ENCODE measurements around the gene TBC1D5.

DNA sequence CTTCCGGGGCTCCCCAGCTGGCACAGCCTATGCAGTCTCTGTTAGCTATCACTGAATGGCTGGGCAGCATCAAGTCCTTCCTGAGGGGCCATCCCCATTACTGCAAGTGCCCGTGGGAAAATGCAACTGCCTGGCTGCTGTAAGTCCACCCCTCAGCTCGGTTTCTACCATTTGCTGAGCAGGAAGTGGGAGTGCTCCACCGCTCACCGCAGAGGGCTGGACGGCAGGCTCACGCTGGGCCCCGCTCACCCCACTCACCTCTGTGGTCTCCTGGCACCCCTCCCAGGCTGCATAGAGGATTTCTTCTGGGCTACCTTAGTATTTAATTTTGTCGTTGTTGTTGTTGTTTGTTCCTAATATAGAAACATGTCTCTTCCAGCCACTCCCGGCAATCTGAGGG is 587.5 kb downstream of the TBC1D5 start:
- TF ChIP-seq, protein P1, sequence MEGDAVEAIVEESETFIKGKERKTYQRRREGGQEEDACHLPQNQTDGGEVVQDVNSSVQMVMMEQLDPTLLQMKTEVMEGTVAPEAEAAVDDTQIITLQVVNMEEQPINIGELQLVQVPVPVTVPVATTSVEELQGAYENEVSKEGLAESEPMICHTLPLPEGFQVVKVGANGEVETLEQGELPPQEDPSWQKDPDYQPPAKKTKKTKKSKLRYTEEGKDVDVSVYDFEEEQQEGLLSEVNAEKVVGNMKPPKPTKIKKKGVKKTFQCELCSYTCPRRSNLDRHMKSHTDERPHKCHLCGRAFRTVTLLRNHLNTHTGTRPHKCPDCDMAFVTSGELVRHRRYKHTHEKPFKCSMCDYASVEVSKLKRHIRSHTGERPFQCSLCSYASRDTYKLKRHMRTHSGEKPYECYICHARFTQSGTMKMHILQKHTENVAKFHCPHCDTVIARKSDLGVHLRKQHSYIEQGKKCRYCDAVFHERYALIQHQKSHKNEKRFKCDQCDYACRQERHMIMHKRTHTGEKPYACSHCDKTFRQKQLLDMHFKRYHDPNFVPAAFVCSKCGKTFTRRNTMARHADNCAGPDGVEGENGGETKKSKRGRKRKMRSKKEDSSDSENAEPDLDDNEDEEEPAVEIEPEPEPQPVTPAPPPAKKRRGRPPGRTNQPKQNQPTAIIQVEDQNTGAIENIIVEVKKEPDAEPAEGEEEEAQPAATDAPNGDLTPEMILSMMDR (IDR thresholded peaks at IDR 0.05), result no peak
- TF ChIP-seq, protein P2, sequence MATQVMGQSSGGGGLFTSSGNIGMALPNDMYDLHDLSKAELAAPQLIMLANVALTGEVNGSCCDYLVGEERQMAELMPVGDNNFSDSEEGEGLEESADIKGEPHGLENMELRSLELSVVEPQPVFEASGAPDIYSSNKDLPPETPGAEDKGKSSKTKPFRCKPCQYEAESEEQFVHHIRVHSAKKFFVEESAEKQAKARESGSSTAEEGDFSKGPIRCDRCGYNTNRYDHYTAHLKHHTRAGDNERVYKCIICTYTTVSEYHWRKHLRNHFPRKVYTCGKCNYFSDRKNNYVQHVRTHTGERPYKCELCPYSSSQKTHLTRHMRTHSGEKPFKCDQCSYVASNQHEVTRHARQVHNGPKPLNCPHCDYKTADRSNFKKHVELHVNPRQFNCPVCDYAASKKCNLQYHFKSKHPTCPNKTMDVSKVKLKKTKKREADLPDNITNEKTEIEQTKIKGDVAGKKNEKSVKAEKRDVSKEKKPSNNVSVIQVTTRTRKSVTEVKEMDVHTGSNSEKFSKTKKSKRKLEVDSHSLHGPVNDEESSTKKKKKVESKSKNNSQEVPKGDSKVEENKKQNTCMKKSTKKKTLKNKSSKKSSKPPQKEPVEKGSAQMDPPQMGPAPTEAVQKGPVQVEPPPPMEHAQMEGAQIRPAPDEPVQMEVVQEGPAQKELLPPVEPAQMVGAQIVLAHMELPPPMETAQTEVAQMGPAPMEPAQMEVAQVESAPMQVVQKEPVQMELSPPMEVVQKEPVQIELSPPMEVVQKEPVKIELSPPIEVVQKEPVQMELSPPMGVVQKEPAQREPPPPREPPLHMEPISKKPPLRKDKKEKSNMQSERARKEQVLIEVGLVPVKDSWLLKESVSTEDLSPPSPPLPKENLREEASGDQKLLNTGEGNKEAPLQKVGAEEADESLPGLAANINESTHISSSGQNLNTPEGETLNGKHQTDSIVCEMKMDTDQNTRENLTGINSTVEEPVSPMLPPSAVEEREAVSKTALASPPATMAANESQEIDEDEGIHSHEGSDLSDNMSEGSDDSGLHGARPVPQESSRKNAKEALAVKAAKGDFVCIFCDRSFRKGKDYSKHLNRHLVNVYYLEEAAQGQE (IDR thresholded peaks at IDR 0.05; ENCODE audit: insufficient read depth in 1 of 2, low read depth in 2 of 2, low read length in 1 of 2), result no peak
- TF ChIP-seq POLR2AphosphoS5 (IDR thresholded peaks at IDR 0.05; ENCODE audit: low read depth, low read length), result no peak
- TF ChIP-seq TCF7L2 (IDR thresholded peaks at IDR 0.05; ENCODE audit: low read depth, low read length), result no peak

Measured in Panc1 (cell line).